Peyer's patch (tissue), 4 donors: Measurements from ENCODE around the gene P2RY2. TPM values are rescaled to one million over a fixed set of nuclear protein-coding genes. Genes with fewer than 3 reads are reported as not detected.

ENCODE experiments used
- DNase-seq, 3 donors: peaks; one replicate each; pipeline ENCODE4 v3.0.0-alpha.2; 2017 to 2019
- H3K27ac ChIP-seq, 4 donors: fragments of 200-600 bp; sonication (generic); one replicate each; pipeline ENCODE4 v1.5.1; 2016 to 2019
- H3K27me3 ChIP-seq, 2 donors: fragments of 200-600 bp; sonication (generic); one replicate each; pipeline ENCODE4 v1.5.1; 2019
- H3K36me3 ChIP-seq, 3 donors: fragments of 200-600 bp; sonication (generic); one replicate each; pipeline ENCODE4 v1.5.1; 2016 to 2019
- H3K4me1 ChIP-seq, 4 donors: fragments of 200-600 bp; sonication (generic); one replicate each; pipeline ENCODE4 v1.5.1; 2016 to 2019
- H3K4me3 ChIP-seq, 4 donors: fragments of 200-600 bp; sonication (generic); 1 replicate in 3 of 4; 2 replicates in 1 of 4; pipeline ENCODE4 v1.5.1; 2016 to 2019; ENCODE audit warnings: mild to moderate bottlenecking in 1 of 4
- H3K9me3 ChIP-seq, 4 donors: fragments of 200-600 bp; sonication (generic); one replicate each; pipeline ENCODE4 v1.5.1; 2016 to 2019; ENCODE audit warnings: mild to moderate bottlenecking in 1 of 4
- POLR2A ChIP-seq, 2 donors: fragments of 450-650 bp; IDR thresholded peaks; one replicate each; pipeline ENCODE4 v1.5.1; 2017; ENCODE audit warnings: antibody characterized with exemption in 2 of 2, mild to moderate bottlenecking in 2 of 2, moderate library complexity in 2 of 2
- total RNA-seq, 4 donors: library from RNA; depleted of rRNA; stranded (reverse); fragments of >200 nt; gene quantifications; one replicate each; pipeline ENCODE4 v1.1.0, GENCODE V29; 2016
- TF ChIP-seq, protein P1 (sequence below), 6 experiments: fragments of 450-650 bp in 4 of 6; fragments of 200-600 bp in 2 of 6; sonication (generic) in 1 of 6; IDR thresholded peaks; one replicate each; pipeline ENCODE4 v1.5.1; 2017 to 2019; ENCODE audit warnings: antibody characterized with exemption in 6 of 6, mild to moderate bottlenecking in 3 of 6, moderate library complexity in 1 of 6

Gene P2RY2
- total RNA-seq, 4 donors from 2014 or later: 6.6 to 42.7 (median 33.5) TPM

DNA sequence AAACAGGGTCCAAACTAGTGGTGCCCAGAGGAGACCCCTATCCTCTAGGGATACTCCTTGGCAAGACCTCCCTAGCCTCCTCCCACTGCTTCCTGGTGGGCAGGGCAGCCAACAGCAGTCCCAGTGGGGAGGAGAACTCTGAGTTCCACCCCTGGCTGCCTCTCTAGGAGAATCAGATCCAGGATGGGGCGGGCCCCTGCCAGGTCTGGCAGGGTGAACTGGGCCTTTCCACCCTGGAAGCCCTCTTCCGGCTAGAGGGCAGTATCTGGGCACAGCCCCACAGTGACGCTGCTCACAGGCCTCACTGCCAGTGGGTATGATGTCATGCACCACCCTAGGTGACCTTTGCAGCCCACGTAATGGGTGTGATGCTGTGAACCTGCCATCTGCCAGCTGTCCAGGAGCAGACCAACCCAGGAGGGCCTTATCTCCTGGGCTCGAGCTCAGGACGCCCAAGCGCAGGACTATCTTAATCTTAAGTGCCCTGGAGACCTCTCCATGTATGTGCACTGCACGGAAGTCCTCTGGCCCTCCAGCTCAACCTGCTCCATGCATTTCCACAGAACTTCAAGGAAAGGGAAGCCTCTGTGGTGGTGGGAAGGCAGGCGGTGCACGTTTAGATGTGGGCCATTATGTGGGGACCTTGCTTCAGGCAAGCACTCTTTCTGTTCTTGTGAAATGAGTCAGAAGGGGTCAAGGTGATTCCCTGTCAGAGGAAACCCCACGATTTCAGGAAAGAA is 44.2 kb upstream of the P2RY2 start:
- Histone ChIP-seq H3K4me1 (peaks cover 0 to 17% (median 8%) of the 10 kb centered on the region in 4 donors), H3K4me3 (no peak overlapping the region), H3K36me3 (no peaks in the 10 kb centered on the region), H3K9me3 (no peaks in the 10 kb centered on the region), H3K27me3 (no peaks in the 10 kb centered on the region), H3K27ac (peak overlapping the region in 2 of 4 donors; percentile 8 to 46)
- DNase-seq: peak in 2 of 3 donors; percentile 73 to 75
- no peak for TF ChIP-seq POLR2A (IDR thresholded peaks at IDR 0.05)
- TF ChIP-seq, protein P1, sequence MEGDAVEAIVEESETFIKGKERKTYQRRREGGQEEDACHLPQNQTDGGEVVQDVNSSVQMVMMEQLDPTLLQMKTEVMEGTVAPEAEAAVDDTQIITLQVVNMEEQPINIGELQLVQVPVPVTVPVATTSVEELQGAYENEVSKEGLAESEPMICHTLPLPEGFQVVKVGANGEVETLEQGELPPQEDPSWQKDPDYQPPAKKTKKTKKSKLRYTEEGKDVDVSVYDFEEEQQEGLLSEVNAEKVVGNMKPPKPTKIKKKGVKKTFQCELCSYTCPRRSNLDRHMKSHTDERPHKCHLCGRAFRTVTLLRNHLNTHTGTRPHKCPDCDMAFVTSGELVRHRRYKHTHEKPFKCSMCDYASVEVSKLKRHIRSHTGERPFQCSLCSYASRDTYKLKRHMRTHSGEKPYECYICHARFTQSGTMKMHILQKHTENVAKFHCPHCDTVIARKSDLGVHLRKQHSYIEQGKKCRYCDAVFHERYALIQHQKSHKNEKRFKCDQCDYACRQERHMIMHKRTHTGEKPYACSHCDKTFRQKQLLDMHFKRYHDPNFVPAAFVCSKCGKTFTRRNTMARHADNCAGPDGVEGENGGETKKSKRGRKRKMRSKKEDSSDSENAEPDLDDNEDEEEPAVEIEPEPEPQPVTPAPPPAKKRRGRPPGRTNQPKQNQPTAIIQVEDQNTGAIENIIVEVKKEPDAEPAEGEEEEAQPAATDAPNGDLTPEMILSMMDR (IDR thresholded peaks at IDR 0.05): no peak

DNA sequence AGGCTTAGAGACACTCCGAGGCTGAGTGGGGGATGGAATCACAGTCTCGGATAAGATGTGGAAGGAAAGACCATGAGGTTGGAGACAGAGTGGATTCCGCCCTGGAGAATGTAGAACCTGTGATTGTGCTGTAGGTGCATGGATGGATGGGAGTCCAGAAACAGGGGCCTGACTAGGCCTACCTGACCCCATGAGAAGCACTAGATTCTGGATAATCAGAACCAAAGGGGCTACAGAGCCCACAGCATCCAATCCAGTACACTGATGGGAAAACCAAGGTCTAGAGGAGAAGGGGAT is 43.6 kb upstream of the P2RY2 start:
- Histone ChIP-seq H3K4me1 (peaks cover 0 to 17% (median 8%) of the 10 kb centered on the region in 4 donors), H3K27me3 (no peaks in the 10 kb centered on the region), H3K4me3 (no peak overlapping the region), H3K9me3 (no peaks in the 10 kb centered on the region), H3K36me3 (no peaks in the 10 kb centered on the region), H3K27ac (peak overlapping the region in 2 of 4 donors; percentile 8 to 21)
- TF ChIP-seq, protein P1 (IDR thresholded peaks at IDR 0.05): no peak
- TF ChIP-seq POLR2A (IDR thresholded peaks at IDR 0.05): no peak
- DNase-seq: no peak

DNA sequence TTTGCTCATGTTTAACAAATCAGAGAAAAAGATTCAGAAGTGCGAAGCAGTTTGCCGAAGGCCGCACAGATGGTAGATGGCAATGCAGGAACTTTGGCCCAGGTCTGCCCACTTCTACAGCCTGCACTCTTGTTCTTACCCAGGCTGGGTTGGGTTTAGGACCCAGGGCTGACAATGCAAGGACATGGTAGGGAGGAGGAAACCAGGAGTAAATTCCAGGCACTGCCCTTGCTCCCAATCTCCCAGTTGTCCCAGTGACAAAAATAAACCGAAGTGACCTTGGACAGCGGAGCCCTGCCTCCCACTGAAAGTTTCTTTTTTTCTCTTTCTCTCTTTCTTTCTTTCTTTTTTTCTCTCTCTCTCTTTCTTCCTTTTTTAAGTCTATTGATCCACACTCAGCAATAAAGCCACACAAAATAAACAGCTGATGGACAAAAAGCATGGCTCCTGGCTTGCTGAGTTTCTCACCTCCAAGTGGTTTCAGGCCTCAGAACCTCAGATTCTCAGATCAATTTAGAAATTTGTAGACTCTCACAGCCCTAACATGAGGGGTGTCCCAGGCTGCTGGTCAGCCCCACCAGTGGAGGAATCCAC is 42.4 kb upstream of the P2RY2 start:
- TF ChIP-seq, protein P1 (IDR thresholded peaks at IDR 0.05): no peak
- no peak for TF ChIP-seq POLR2A (IDR thresholded peaks at IDR 0.05)
- Histone ChIP-seq H3K9me3 (no peaks in the 10 kb centered on the region), H3K27me3 (no peaks in the 10 kb centered on the region), H3K36me3 (no peaks in the 10 kb centered on the region), H3K27ac (peak overlapping the region in 2 of 4 donors; percentile 34 to 52), H3K4me1 (peaks cover 0 to 17% (median 8%) of the 10 kb centered on the region in 4 donors), H3K4me3 (no peak overlapping the region)
- DNase-seq: no peak

DNA sequence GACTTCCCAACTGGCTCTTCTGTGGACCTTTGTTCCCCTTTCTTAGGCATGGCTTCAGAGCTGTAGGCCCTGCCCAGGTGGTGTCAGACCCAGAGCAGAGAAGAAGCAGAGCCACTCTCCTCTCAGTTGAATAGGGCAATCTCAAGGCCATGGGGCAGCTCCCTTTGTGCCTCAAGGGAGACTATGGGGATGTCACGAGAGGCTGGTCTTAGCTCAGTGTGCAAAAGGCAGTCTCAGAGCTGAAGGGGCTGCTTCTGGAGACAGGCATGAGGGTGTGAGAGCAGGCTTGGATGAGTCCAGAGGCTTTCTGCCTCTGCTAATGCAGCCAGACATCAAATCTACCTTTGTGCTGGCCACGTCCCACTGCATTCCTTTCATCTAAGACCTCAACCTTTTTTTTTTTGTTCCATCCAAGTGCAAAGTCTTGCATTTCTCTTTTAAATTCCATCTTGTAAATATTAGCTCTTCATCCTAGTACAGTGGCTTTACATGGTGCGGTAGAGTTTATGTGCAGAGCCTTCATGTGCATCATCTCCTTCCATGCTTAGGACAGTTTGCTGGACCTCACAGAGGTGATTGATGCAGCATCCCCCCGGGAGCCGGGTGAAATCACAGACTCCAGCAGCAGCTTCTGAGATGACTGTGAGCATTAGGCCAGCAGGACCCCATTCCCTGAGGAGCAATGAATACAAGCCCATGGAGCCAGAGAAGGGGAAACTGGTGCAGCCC is 41.8 kb upstream of the P2RY2 start:
- Histone ChIP-seq H3K36me3 (no peaks in the 10 kb centered on the region), H3K4me3 (no peak overlapping the region), H3K4me1 (peaks cover 0 to 17% (median 8%) of the 10 kb centered on the region in 4 donors), H3K9me3 (no peaks in the 10 kb centered on the region), H3K27ac (peak overlapping the region in 1 of 4 donors; percentile 57), H3K27me3 (no peaks in the 10 kb centered on the region)
- no peak for DNase-seq
- TF ChIP-seq, protein P1 (IDR thresholded peaks at IDR 0.05): no peak
- TF ChIP-seq POLR2A (IDR thresholded peaks at IDR 0.05): no peak

DNA sequence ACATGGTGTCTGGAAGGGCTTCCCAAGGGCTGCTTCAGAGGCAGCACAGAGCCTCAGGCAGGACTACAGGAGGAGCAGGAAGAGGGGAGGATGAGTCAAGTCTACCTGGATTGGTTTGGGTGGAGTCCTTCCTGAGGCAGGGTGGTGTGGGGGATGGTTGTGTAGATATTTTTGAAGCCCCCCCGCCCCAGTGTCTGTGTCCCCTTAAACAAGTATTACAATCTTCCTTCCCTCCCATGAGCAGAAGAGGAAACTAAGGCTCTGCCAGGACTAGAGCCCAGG is 41.3 kb upstream of the P2RY2 start:
- Histone ChIP-seq H3K27me3 (no peaks in the 10 kb centered on the region), H3K36me3 (no peaks in the 10 kb centered on the region), H3K4me3 (no peak overlapping the region), H3K9me3 (no peaks in the 10 kb centered on the region), H3K4me1 (peaks cover 0 to 17% (median 8%) of the 10 kb centered on the region in 4 donors), H3K27ac (peak overlapping the region in 3 of 4 donors; percentile 19 to 57 (median 29))
- no peak for TF ChIP-seq POLR2A (IDR thresholded peaks at IDR 0.05)
- TF ChIP-seq, protein P1 (IDR thresholded peaks at IDR 0.05): no peak
- DNase-seq: no peak
